GM18517 (cell line): ENCODE data around the gene POU2F1.
A peak's percentile ranks its signal among the peaks of the same experiment; 100 is the strongest.

Experiments used
- ATAC-seq: cut with Tn5 transposase; IDR thresholded peaks from one replicate; pipeline ENCODE4 v1.9.1; 2021; ENCODE audit warnings: mild to moderate bottlenecking, moderate library complexity; ENCODE audit not compliant: unreplicated experiment

The POU2F1 gene

GRCh38 chr1:167439301-167439988 lies 218.8 kb downstream of the POU2F1 start:
- no peak for ATAC-seq

- no peak for ATAC-seq
Observed at GRCh38 chr1:167440345-167440744, 219.7 kb downstream of the POU2F1 start.

GRCh38 chr1:167440776-167441175 lies 220.1 kb downstream of the POU2F1 start:
- ATAC-seq: no peak

GRCh38 chr1:167441222-167441621 lies 220.5 kb downstream of the POU2F1 start:
- ATAC-seq: no peak

GRCh38 chr1:167442142-167442848 lies 221.6 kb downstream of the POU2F1 start:
- ATAC-seq: peak; percentile 87

GRCh38 chr1:167442854-167443565 lies 222.3 kb downstream of the POU2F1 start:
- ATAC-seq: no peak

- ATAC-seq: no peak
Observed at GRCh38 chr1:167443757-167444156, 223.1 kb downstream of the POU2F1 start.

- no peak for ATAC-seq
Observed at GRCh38 chr1:167446966-167447365, 226.3 kb downstream of the POU2F1 start.

- ATAC-seq: peak; percentile 63
Observed at GRCh38 chr1:167447521-167448136, 226.9 kb downstream of the POU2F1 start.

- ATAC-seq: no peak
Observed at GRCh38 chr1:167450843-167451242, 230.2 kb downstream of the POU2F1 start.

- ATAC-seq: no peak
Observed at GRCh38 chr1:167452483-167452882, 231.8 kb downstream of the POU2F1 start.

- ATAC-seq: no peak
Observed at GRCh38 chr1:167453123-167453522, 232.4 kb downstream of the POU2F1 start.

- no peak for ATAC-seq
Observed at GRCh38 chr1:167454304-167454893, 233.7 kb downstream of the POU2F1 start.

- ATAC-seq: peak; percentile 42
Observed at GRCh38 chr1:167454894-167455785, 234.5 kb downstream of the POU2F1 start.

GRCh38 chr1:167455786-167456446 lies 235.2 kb downstream of the POU2F1 start:
- peak; percentile 27 for ATAC-seq

GRCh38 chr1:167456524-167456923 lies 235.8 kb downstream of the POU2F1 start:
- peak; percentile 4 for ATAC-seq

GRCh38 chr1:167456926-167457325 lies 236.2 kb downstream of the POU2F1 start:
- ATAC-seq: no peak

- no peak for ATAC-seq
Observed at GRCh38 chr1:167457936-167458584, 237.4 kb downstream of the POU2F1 start.

GRCh38 chr1:167460836-167461235 lies 240.2 kb downstream of the POU2F1 start:
- ATAC-seq: no peak
